ENCODE data around the gene EEFSEC. TPM values are rescaled to one million over a fixed set of nuclear protein-coding genes. Genes with fewer than 3 reads are reported as not detected.

Gene EEFSEC
- polyA plus RNA-seq, 1 donor from 2014 or later: 4.6 TPM

- Histone ChIP-seq H3K4me2 (ENCODE audit: low read length) (no peak overlapping the region), H3F3A (ENCODE audit: insufficient read depth, low read length, poor library complexity, severe bottlenecking) (no peaks in the 10 kb centered on the region), H3K36me3 (ENCODE audit: insufficient read depth, low read length) (no peaks in the 10 kb centered on the region), H3K9me2 (ENCODE audit: insufficient read depth, low read length) (no peaks in the 10 kb centered on the region), H3K27me3 (ENCODE audit: insufficient read depth, low read depth, low read length) (no peaks in the 10 kb centered on the region), H3K9ac (ENCODE audit: low read length) (no peak overlapping the region), H3K27ac (ENCODE audit: low read length) (no peak overlapping the region), H2AFZ (ENCODE audit: low read depth, low read length) (no peak overlapping the region), H3K4me3 (ENCODE audit: low read length) (no peak overlapping the region), H4K20me1 (ENCODE audit: insufficient read depth) (no peaks in the 10 kb centered on the region), H3K79me2 (replicated peaks; ENCODE audit: insufficient read depth, low read length) (no peaks in the 10 kb centered on the region), H3K9me3 (ENCODE audit: low read length) (peaks cover 7% of the 10 kb centered on the region)
- TF ChIP-seq REST (IDR thresholded peaks at IDR 0.05; ENCODE audit: borderline replicate concordance) (no peak), RAD21 (conservative IDR thresholded peaks at IDR 0.05) (no peak), POLR2AphosphoS5 (IDR thresholded peaks at IDR 0.05) (no peak), EZH2 (IDR thresholded peaks at IDR 0.05; ENCODE audit: borderline replicate concordance, insufficient read depth, low read length, poor library complexity, severe bottlenecking) (no peak), EP300 (conservative IDR thresholded peaks at IDR 0.05; ENCODE audit: poor library complexity, severe bottlenecking) (no peak), TAF1 (IDR thresholded peaks at IDR 0.05; ENCODE audit: low read depth) (no peak), SMC3 (conservative IDR thresholded peaks at IDR 0.05; ENCODE audit: poor library complexity) (no peak), MXI1 (conservative IDR thresholded peaks at IDR 0.05; ENCODE audit: poor library complexity, severe bottlenecking) (no peak), CTCF (IDR thresholded peaks at IDR 0.05; ENCODE audit: poor library complexity, severe bottlenecking) (no peak)
Observed at GRCh38 chr3:128218548-128219257, 65.4 kb downstream of the EEFSEC start.

GRCh38 chr3:128221328-128221727 lies 68.0 kb downstream of the EEFSEC start:
- no peak for TF ChIP-seq RAD21 (conservative IDR thresholded peaks at IDR 0.05)
- TF ChIP-seq CTCF (IDR thresholded peaks at IDR 0.05; ENCODE audit: poor library complexity, severe bottlenecking): no peak
- no peak for TF ChIP-seq EP300 (conservative IDR thresholded peaks at IDR 0.05; ENCODE audit: poor library complexity, severe bottlenecking)
- no peak for TF ChIP-seq SMC3 (conservative IDR thresholded peaks at IDR 0.05; ENCODE audit: poor library complexity)
- TF ChIP-seq POLR2AphosphoS5 (IDR thresholded peaks at IDR 0.05): no peak
- no peak for TF ChIP-seq TAF1 (IDR thresholded peaks at IDR 0.05; ENCODE audit: low read depth)
- no peak for TF ChIP-seq MXI1 (conservative IDR thresholded peaks at IDR 0.05; ENCODE audit: poor library complexity, severe bottlenecking)
- no peak for TF ChIP-seq REST (IDR thresholded peaks at IDR 0.05; ENCODE audit: borderline replicate concordance)
- no peak for TF ChIP-seq EZH2 (IDR thresholded peaks at IDR 0.05; ENCODE audit: borderline replicate concordance, insufficient read depth, low read length, poor library complexity, severe bottlenecking)
- no peak overlapping the region for H3K4me2 ChIP-seq (ENCODE audit: low read length)
- H3K27me3 ChIP-seq (ENCODE audit: insufficient read depth, low read depth, low read length): no peaks in the 10 kb centered on the region
- no peak overlapping the region for H3K4me3 ChIP-seq (ENCODE audit: low read length)
- H3K9ac ChIP-seq (ENCODE audit: low read length): no peak overlapping the region
- H3K36me3 ChIP-seq (ENCODE audit: insufficient read depth, low read length): no peaks in the 10 kb centered on the region
- H2AFZ ChIP-seq (ENCODE audit: low read depth, low read length): no peak overlapping the region
- no peaks in the 10 kb centered on the region for H3K9me2 ChIP-seq (ENCODE audit: insufficient read depth, low read length)
- H3K79me2 ChIP-seq (replicated peaks; ENCODE audit: insufficient read depth, low read length): no peaks in the 10 kb centered on the region
- H4K20me1 ChIP-seq (ENCODE audit: insufficient read depth): no peaks in the 10 kb centered on the region
- H3K27ac ChIP-seq (ENCODE audit: low read length): no peak overlapping the region
- H3F3A ChIP-seq (ENCODE audit: insufficient read depth, low read length, poor library complexity, severe bottlenecking): no peaks in the 10 kb centered on the region
- H3K9me3 ChIP-seq (ENCODE audit: low read length): peaks cover 7% of the 10 kb centered on the region

All from neural cell (in vitro differentiated cells).